Measurements from ENCODE around the gene EFHB. TPM values are rescaled to one million over a fixed set of nuclear protein-coding genes. Genes with fewer than 3 reads are reported as not detected.
"Not testable (repeated sequence)": the region's sequence is repeated elsewhere in the genome, so short reads cannot be mapped to it uniquely, and the experiment has no call there.

Gene EFHB
- total RNA-seq, 4 donors from 2014 or later, result 0.27 to 2.4 TPM; not detected in 2

GRCh38 chr3:19901918-19902317 lies 32.1 kb downstream of the EFHB start:
- no peaks in the 10 kb centered on the region for H3K36me3 ChIP-seq
- no peaks in the 10 kb centered on the region for H3K9me3 ChIP-seq
- no peak for ATAC-seq
- WGBS, 2 donors (ENCODE audit: low coverage in 1 of 2), result 75 to 89% methylated on average over 4 of the region's 4 CpGs
- H3K27me3 ChIP-seq, result no peaks in the 10 kb centered on the region
- no peak overlapping the region for H3K27ac ChIP-seq
- TF ChIP-seq POLR2A (IDR thresholded peaks at IDR 0.05), result no peak
- no peak for TF ChIP-seq POLR2AphosphoS5 (IDR thresholded peaks at IDR 0.05)
- no peak for TF ChIP-seq EP300 (IDR thresholded peaks at IDR 0.05)
- no peak for TF ChIP-seq CTCF (IDR thresholded peaks at IDR 0.05)
- H3K4me3 ChIP-seq, result no peak overlapping the region
- H3K4me1 ChIP-seq, result no peaks in the 10 kb centered on the region

- WGBS, 2 donors (ENCODE audit: low coverage in 1 of 2), result 75% methylated on average over 5 of the region's 5 CpGs; no CpG with 5 or more reads in 1 of the 2 donors
- no peaks in the 10 kb centered on the region for H3K27me3 ChIP-seq
- TF ChIP-seq POLR2AphosphoS5 (IDR thresholded peaks at IDR 0.05) (no peak), CTCF (IDR thresholded peaks at IDR 0.05) (no peak), POLR2A (IDR thresholded peaks at IDR 0.05) (no peak), EP300 (IDR thresholded peaks at IDR 0.05) (no peak)
- H3K9me3 ChIP-seq, result no peaks in the 10 kb centered on the region
- no peak overlapping the region for H3K4me3 ChIP-seq
- ATAC-seq, result no peak
- no peaks in the 10 kb centered on the region for H3K4me1 ChIP-seq
- no peak overlapping the region for H3K27ac ChIP-seq
- H3K36me3 ChIP-seq, result no peaks in the 10 kb centered on the region
These were observed 32.7 kb downstream of the EFHB start for GRCh38 chr3:19901337-19901736.

- not testable (repeated sequence) for H3K9me3 ChIP-seq, ATAC-seq, H3K27me3 ChIP-seq, H3K4me1 ChIP-seq, H3K36me3 ChIP-seq, H3K27ac ChIP-seq, H3K4me3 ChIP-seq
- 89 to 95% methylated on average over 7 of the region's 7 CpGs for WGBS, 2 donors (ENCODE audit: low coverage in 1 of 2)
These were observed 34.2 kb downstream of the EFHB start for GRCh38 chr3:19899833-19900232.

- ATAC-seq, result no peak
- 94 to 98% methylated on average over 2 of the region's 2 CpGs for WGBS, 2 donors (ENCODE audit: low coverage in 1 of 2)
- Histone ChIP-seq H3K27me3 (no peaks in the 10 kb centered on the region), H3K27ac (no peak overlapping the region), H3K9me3 (no peaks in the 10 kb centered on the region), H3K36me3 (no peaks in the 10 kb centered on the region), H3K4me1 (no peaks in the 10 kb centered on the region), H3K4me3 (no peak overlapping the region)
- TF ChIP-seq EP300 (IDR thresholded peaks at IDR 0.05) (no peak), CTCF (IDR thresholded peaks at IDR 0.05) (no peak), POLR2A (IDR thresholded peaks at IDR 0.05) (no peak), POLR2AphosphoS5 (IDR thresholded peaks at IDR 0.05) (no peak)
These were observed 34.8 kb downstream of the EFHB start for GRCh38 chr3:19899264-19899663.

GRCh38 chr3:19898721-19899120 lies 35.3 kb downstream of the EFHB start:
- 73 to 78% methylated on average over 2 of the region's 2 CpGs for WGBS, 2 donors (ENCODE audit: low coverage in 1 of 2)
- Histone ChIP-seq H3K4me1 (no peaks in the 10 kb centered on the region), H3K27me3 (no peaks in the 10 kb centered on the region), H3K4me3 (no peak overlapping the region), H3K27ac (no peak overlapping the region), H3K36me3 (no peaks in the 10 kb centered on the region), H3K9me3 (no peaks in the 10 kb centered on the region)
- TF ChIP-seq EP300 (IDR thresholded peaks at IDR 0.05) (no peak), POLR2A (IDR thresholded peaks at IDR 0.05) (no peak), POLR2AphosphoS5 (IDR thresholded peaks at IDR 0.05) (no peak), CTCF (IDR thresholded peaks at IDR 0.05) (no peak)
- no peak for ATAC-seq
